Mesothelial cell of epicardium (in vitro differentiated cells): ENCODE results near the gene SCNN1B. TPM values are rescaled to one million over a fixed set of nuclear protein-coding genes. Genes with fewer than 3 reads are reported as not detected.

Source experiments
- DNase-seq, 2 experiments: peaks; one replicate each; pipeline ENCODE4 v3.0.0; 2021; ENCODE audit warnings: low spot score in 2 of 2; ENCODE audit not compliant: unreplicated experiment in 2 of 2
- H3K27ac Mint-ChIP-seq: 2 replicates; pipeline ENCODE4 v1.8.0; 2021; ENCODE audit warnings: mixed read lengths
- H3K27me3 Mint-ChIP-seq: 2 replicates; pipeline ENCODE4 v1.8.0; 2021; ENCODE audit warnings: low read depth, mixed read lengths
- H3K36me3 Mint-ChIP-seq: 2 replicates; pipeline ENCODE4 v1.8.0; 2021; ENCODE audit warnings: mixed read lengths
- H3K4me1 Mint-ChIP-seq: 2 replicates; pipeline ENCODE4 v1.8.0; 2021; ENCODE audit warnings: mixed read lengths
- H3K4me3 Mint-ChIP-seq: 2 replicates; pipeline ENCODE4 v1.8.0; 2021; ENCODE audit warnings: mild to moderate bottlenecking, moderate library complexity, mixed read lengths
- H3K9me3 Mint-ChIP-seq: 2 replicates; pipeline ENCODE4 v1.8.0; 2021; ENCODE audit warnings: mixed read lengths
- CTCF ChIP-seq: fragments of 200-600 bp; sonication (generic); IDR thresholded peaks from one replicate; pipeline ENCODE4 v1.5.0; 2021; ENCODE audit warnings: antibody characterized with exemption; ENCODE audit not compliant: unreplicated experiment
- total RNA-seq: library from RNA; stranded (reverse); gene quantifications from 3 replicates; pipeline ENCODE4 v1.2.1, GENCODE V29; 2021

Gene SCNN1B
- total RNA-seq, 1 donor from 2014 or later = not detected

- DNase-seq = no peak
- Mint-ChIP-seq H3K9me3 (no peaks in the 10 kb centered on the region), H3K4me1 (peaks cover 1% of the 10 kb centered on the region), H3K4me3 (no peak overlapping the region), H3K36me3 (no peaks in the 10 kb centered on the region), H3K27ac (no peak overlapping the region), H3K27me3 (no peaks in the 10 kb centered on the region)
- TF ChIP-seq CTCF = no peak
Observed at GRCh38 chr16:23257682-23258081, 44.4 kb upstream of the SCNN1B start.

DNA sequence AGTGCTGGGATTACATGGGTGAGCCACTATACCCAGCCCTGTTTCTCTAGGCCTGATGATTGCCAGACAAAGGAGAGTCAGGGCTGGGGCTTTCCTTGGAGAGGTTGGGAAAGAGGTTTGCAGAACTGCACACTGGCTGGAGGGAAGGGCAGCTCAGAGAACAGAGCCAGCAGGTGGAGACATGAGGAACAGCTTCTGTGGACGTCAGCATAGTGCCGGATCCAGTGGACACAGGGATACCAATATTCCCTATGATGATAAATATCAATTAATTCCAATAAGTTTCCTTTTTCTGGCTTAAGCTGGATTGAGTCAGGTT is 43.2 kb upstream of the SCNN1B start:
- DNase-seq = no peak
- Mint-ChIP-seq H3K27me3 (no peaks in the 10 kb centered on the region), H3K4me1 (peaks cover 1% of the 10 kb centered on the region), H3K4me3 (no peak overlapping the region), H3K36me3 (no peaks in the 10 kb centered on the region), H3K27ac (no peak overlapping the region), H3K9me3 (no peaks in the 10 kb centered on the region)
- no peak for TF ChIP-seq CTCF

GRCh38 chr16:23267647-23268046 is 34.5 kb upstream of the SCNN1B start:
- TF ChIP-seq CTCF = no peak
- no peak for DNase-seq
- H3K4me1 Mint-ChIP-seq = no peaks in the 10 kb centered on the region

DNA sequence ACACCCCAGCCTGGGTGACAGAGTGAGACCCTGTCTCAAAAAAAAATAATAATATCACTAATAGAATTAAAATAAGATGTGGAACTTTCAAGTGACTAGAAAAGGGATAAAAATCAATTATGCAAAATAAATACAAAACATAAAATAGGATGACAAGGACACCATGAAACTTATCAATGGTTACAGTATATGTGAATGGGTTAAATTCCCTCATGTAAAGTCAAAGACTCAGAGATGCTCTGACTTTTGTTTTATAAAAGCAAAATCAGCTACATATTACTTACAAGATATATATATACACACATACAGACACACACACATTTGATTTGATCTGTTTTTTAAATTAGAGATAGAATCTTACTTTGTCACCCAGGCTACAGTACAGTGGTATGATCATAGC is 33.5 kb upstream of the SCNN1B start:
- Mint-ChIP-seq H3K4me3 (no peak overlapping the region), H3K9me3 (no peaks in the 10 kb centered on the region), H3K27ac (no peak overlapping the region), H3K4me1 (no peaks in the 10 kb centered on the region), H3K27me3 (peaks cover 7% of the 10 kb centered on the region), H3K36me3 (no peaks in the 10 kb centered on the region)
- DNase-seq = no peak
- TF ChIP-seq CTCF = no peak

More at GRCh38 chr16:23267647-23268046, 34.5 kb upstream of the SCNN1B start:
- H3K36me3 Mint-ChIP-seq = no peaks in the 10 kb centered on the region
- no peak overlapping the region for H3K27ac Mint-ChIP-seq
- H3K4me3 Mint-ChIP-seq = no peak overlapping the region
- H3K9me3 Mint-ChIP-seq = no peaks in the 10 kb centered on the region
- peaks cover 7% of the 10 kb centered on the region for H3K27me3 Mint-ChIP-seq

DNA sequence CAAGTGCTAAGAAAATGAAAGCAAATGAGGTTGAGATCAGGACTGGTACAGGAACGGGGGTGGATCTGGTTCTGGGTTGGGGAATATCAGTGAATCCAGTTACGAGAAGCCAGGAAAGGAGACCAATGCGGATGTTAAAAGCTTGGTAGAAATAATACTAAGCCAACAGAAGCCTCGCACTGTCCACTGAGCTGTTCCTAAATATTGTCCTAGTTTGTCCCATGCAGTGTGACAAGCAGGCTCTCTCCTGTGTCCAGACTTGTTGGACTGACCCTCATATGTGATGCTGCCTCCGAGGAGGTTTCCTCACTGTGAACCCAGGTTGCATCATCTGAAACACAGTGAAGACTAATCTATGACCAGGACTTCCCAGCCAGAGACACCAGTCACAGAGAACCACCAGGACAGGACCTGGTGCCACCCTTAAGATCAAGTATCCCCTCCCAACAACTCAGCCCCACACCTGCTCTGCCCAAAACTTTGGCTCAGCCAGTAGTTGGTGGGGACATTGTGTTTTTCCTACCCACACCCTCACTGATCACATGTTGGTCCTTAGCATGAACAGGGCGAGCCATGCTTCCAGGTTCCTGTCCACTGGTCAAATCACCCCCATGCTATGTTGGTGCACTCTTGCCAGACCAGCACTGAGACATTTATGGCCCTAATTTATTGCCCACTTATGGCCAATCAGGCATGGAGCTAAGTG is 32.7 kb upstream of the SCNN1B start:
- DNase-seq = no peak
- Mint-ChIP-seq H3K4me1 (no peaks in the 10 kb centered on the region), H3K4me3 (no peak overlapping the region), H3K36me3 (no peaks in the 10 kb centered on the region), H3K27me3 (peaks cover 7% of the 10 kb centered on the region), H3K9me3 (no peaks in the 10 kb centered on the region), H3K27ac (no peak overlapping the region)
- no peak for TF ChIP-seq CTCF

DNA sequence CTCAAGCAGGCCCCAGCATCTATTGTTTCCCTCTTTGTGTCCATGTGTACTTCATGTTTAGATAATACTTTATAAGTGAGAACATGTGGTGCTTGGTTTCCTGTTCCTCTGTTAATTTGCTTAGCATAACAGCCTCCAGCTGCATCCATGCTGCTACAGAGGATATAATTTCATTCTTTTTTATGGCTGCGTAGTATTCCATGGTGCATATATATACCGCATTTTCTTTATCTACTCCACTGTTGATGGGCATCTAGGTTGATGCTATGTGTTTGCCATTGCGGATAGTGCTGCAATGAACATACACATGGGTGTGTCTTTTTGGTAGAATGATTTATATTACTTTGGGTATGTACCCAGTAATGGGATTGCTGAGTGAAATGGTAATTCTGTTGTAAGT is 31.4 kb upstream of the SCNN1B start:
- H3K27me3 Mint-ChIP-seq = peaks cover 14% of the 10 kb centered on the region
- H3K4me1 Mint-ChIP-seq = no peaks in the 10 kb centered on the region
- no peak overlapping the region for H3K27ac Mint-ChIP-seq
- DNase-seq = no peak
- no peaks in the 10 kb centered on the region for H3K36me3 Mint-ChIP-seq
- no peak overlapping the region for H3K4me3 Mint-ChIP-seq
- no peak for TF ChIP-seq CTCF
- H3K9me3 Mint-ChIP-seq = no peaks in the 10 kb centered on the region
